Caco-2 (cell line): ENCODE measurements around the gene PRLR. TPM values are rescaled to one million over a fixed set of nuclear protein-coding genes. Genes with fewer than 3 reads are reported as not detected.
"Not testable (repeated sequence)": the region's sequence is repeated elsewhere in the genome, so short reads cannot be mapped to it uniquely, and the experiment has no call there.

Source experiments
- BruUV-seq: library from RNA; stranded (reverse); fragments of 400-500 nt; replicated peaks from 2 replicates; lab custom pipeline; 2021; lab: Mats Ljungman, UMichigan
- CTCF ChIA-PET: fragments of 300-600 bp; sonication (Branson Sonifier 250); formaldehyde crosslinking; loops from one replicate; lab custom pipeline; 2022; ENCODE audit warnings: antibody characterized with exemption; lab: Charles Lee
- POLR2A ChIA-PET: fragments of 300-600 bp; sonication (Branson Sonifier 250); formaldehyde crosslinking; loops from one replicate; lab custom pipeline; 2022; ENCODE audit warnings: antibody characterized with exemption; lab: Charles Lee
- DNase-seq, 2 experiments: peaks; one replicate each; pipeline versions ENCODE4 v3.0.0 to v3.0.0-alpha.2; 2020 to 2022
- H3K27me3 ChIP-seq: replicated peaks from 2 replicates; pipeline ENCODE4 v1.6.0; 2011; ENCODE audit warnings: low read length; ENCODE audit not compliant: control insufficient read depth, insufficient read depth
- H3K36me3 ChIP-seq: 2 replicates; pipeline ENCODE4 v1.5.1; 2011; ENCODE audit warnings: low read length; ENCODE audit not compliant: control insufficient read depth, insufficient read depth
- H3K4me1 ChIP-seq: fragments of 250-450 bp; sonication (Bioruptor Pico); 2 replicates; pipeline ENCODE4 v1.5.1; 2020; ENCODE audit warnings: mild to moderate bottlenecking
- H3K4me3 ChIP-seq: 2 replicates; pipeline ENCODE4 v1.5.1; 2011; ENCODE audit warnings: low read depth, mild to moderate bottlenecking, control low read depth, low read length
- H3K9me3 ChIP-seq: fragments of 250-450 bp; sonication (Bioruptor Pico); 2 replicates; pipeline ENCODE4 v1.5.1; 2020; ENCODE audit warnings: mild to moderate bottlenecking, moderate library complexity
- H3K27ac Mint-ChIP-seq: one replicate; pipeline ENCODE4 v1.8.0; 2022; ENCODE audit warnings: mixed read lengths; ENCODE audit not compliant: unreplicated experiment
- H3K27me3 Mint-ChIP-seq: one replicate; pipeline ENCODE4 v1.8.0; 2022; ENCODE audit warnings: mixed read lengths; ENCODE audit not compliant: insufficient read depth, unreplicated experiment
- H3K36me3 Mint-ChIP-seq: one replicate; pipeline ENCODE4 v1.8.0; 2022; ENCODE audit warnings: mild to moderate bottlenecking, mixed read lengths; ENCODE audit not compliant: insufficient read depth, unreplicated experiment
- H3K4me1 Mint-ChIP-seq: one replicate; pipeline ENCODE4 v1.8.0; 2022; ENCODE audit warnings: low read depth, mixed read lengths; ENCODE audit not compliant: unreplicated experiment
- H3K4me3 Mint-ChIP-seq: one replicate; pipeline ENCODE4 v1.8.0; 2022; ENCODE audit warnings: mild to moderate bottlenecking, moderate library complexity, mixed read lengths; ENCODE audit not compliant: unreplicated experiment
- H3K9me3 Mint-ChIP-seq: one replicate; pipeline ENCODE4 v1.8.0; 2022; ENCODE audit warnings: mixed read lengths; ENCODE audit not compliant: unreplicated experiment
- CTCF ChIP-seq, 2 experiments: fragments of 200-600 bp in 1 of 2; IDR thresholded peaks; 1 replicate in 1 of 2; 2 replicates in 1 of 2; pipeline versions ENCODE4 v1.5.1 to v1.8.0; 2011 to 2022; ENCODE audit warnings: antibody characterized with exemption in 1 of 2, control low read depth in 1 of 2, inconsistent platforms in 1 of 2, low read depth in 1 of 2, low read length in 1 of 2, mild to moderate bottlenecking in 1 of 2, moderate library complexity in 1 of 2; ENCODE audit not compliant: insufficient read depth in 1 of 2, severe bottlenecking in 1 of 2, unreplicated experiment in 1 of 2
- intact Hi-C: fragments of 100-400 bp; cut with micrococcal nuclease; formaldehyde crosslinking; loops from one replicate; pipeline ENCODE4 v1.10.0; 2022; ENCODE audit not compliant: unreplicated experiment
- total RNA-seq: library from RNA; stranded (reverse); gene quantifications from 2 replicates; pipeline ENCODE4 v1.2.3, GENCODE V29; 2022

PRLR gene
- total RNA-seq, 1 experiment from 2014 or later, result 2.3 TPM

GRCh38 chr5:35246411-35246810 is 16.1 kb upstream of the PRLR start:
- ChIA-PET CTCF (no interaction called here), POLR2A (no interaction called here)
- no peaks in the 10 kb centered on the region for H3K36me3 ChIP-seq
- H3K9me3 ChIP-seq, result no peaks in the 10 kb centered on the region
- DNase-seq, result peak in 1 of 2 experiments; percentile 30
- intact Hi-C loops, result loop anchor here (1.0 kb wide), 2 partner anchors 8 to 17 kb away; no protein-coding TSS in a partner anchor
- H3K36me3 Mint-ChIP-seq, result no peaks in the 10 kb centered on the region
- no peaks in the 10 kb centered on the region for H3K4me1 ChIP-seq
- peak in 1 of 2 experiments; percentile 63 for TF ChIP-seq CTCF (IDR thresholded peaks at IDR 0.05; ENCODE audit: insufficient read depth in 1 of 2, low read depth in 1 of 2, low read length in 1 of 2, severe bottlenecking in 1 of 2, unreplicated experiment in 1 of 2)
- H3K27me3 ChIP-seq, result no peaks in the 10 kb centered on the region
- H3K4me3 Mint-ChIP-seq, result no peak overlapping the region
- H3K4me3 ChIP-seq, result no peak overlapping the region
- BruUV-seq, result no TSS peak
- H3K27me3 Mint-ChIP-seq, result no peaks in the 10 kb centered on the region
- H3K4me1 Mint-ChIP-seq, result no peaks in the 10 kb centered on the region
- no peaks in the 10 kb centered on the region for H3K9me3 Mint-ChIP-seq
- H3K27ac Mint-ChIP-seq, result no peak overlapping the region

- DNase-seq, H3K9me3 Mint-ChIP-seq, H3K27me3 ChIP-seq, H3K4me1 ChIP-seq, H3K27ac Mint-ChIP-seq, H3K36me3 Mint-ChIP-seq, CTCF ChIA-PET, POLR2A ChIA-PET, H3K4me3 Mint-ChIP-seq, H3K4me3 ChIP-seq, H3K9me3 ChIP-seq, intact Hi-C loops, BruUV-seq, H3K36me3 ChIP-seq, H3K4me1 Mint-ChIP-seq, H3K27me3 Mint-ChIP-seq: not testable (repeated sequence)
Measured at GRCh38 chr5:35245371-35245770, 15.1 kb upstream of the PRLR start.

- Mint-ChIP-seq H3K9me3 (no peaks in the 10 kb centered on the region), H3K27me3 (no peaks in the 10 kb centered on the region), H3K27ac (no peak overlapping the region), H3K4me1 (no peaks in the 10 kb centered on the region), H3K4me3 (no peak overlapping the region), H3K36me3 (no peaks in the 10 kb centered on the region)
- CTCF ChIA-PET, result no interaction called here
- H3K4me3 ChIP-seq, result no peak overlapping the region
- H3K36me3 ChIP-seq, result no peaks in the 10 kb centered on the region
- TF ChIP-seq CTCF (IDR thresholded peaks at IDR 0.05; ENCODE audit: insufficient read depth in 1 of 2, low read depth in 1 of 2, low read length in 1 of 2, severe bottlenecking in 1 of 2, unreplicated experiment in 1 of 2), result no peak
- intact Hi-C loops, result no loop called here
- POLR2A ChIA-PET, result no interaction called here
- H3K27me3 ChIP-seq, result no peaks in the 10 kb centered on the region
- H3K4me1 ChIP-seq, result no peaks in the 10 kb centered on the region
- no peak for DNase-seq
- H3K9me3 ChIP-seq, result no peaks in the 10 kb centered on the region
- BruUV-seq, result no TSS peak
Measured at GRCh38 chr5:35244171-35244570, 13.9 kb upstream of the PRLR start.
